HG02884 (cell line): ENCODE measurements around the gene FAM3B.

ENCODE experiments used
- ATAC-seq: cut with Tn5 transposase; IDR thresholded peaks from one replicate; pipeline ENCODE4 v1.9.1; 2021; ENCODE audit warnings: mild to moderate bottlenecking, moderate library complexity; ENCODE audit not compliant: unreplicated experiment

Gene FAM3B

GRCh38 chr21:41390043-41390639 is 73.5 kb downstream of the FAM3B start:
- no peak for ATAC-seq

DNA sequence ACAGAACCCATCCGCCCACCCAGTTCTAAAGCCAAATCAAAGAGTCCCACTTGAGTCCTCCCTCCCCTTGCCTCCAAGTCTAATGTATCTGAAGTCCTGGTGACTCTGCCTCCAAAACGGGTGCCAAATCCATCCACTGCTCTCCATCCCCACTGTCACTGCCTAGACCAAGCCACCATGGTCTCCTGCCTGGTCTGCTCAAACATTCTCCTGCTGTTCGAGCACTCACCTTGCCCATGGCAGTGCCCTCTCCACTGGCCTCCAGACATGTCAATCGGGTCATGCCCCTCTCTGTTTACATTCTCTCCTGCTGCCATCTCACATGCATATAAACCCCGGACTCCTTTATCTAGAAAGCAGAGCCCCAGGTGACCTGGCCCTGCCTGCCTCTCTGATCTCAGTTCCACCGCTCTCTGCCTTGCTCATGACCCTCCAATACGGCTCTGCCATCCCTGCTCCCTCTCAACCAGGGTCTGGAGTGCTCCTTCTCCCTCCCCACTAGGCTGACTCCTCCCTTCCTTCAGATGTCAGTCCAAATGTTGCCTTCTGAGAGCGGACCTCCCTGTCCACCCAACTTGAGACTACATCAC is 77.4 kb downstream of the FAM3B start:
- ATAC-seq = no peak

- no peak for ATAC-seq
These were observed 80.0 kb downstream of the FAM3B start for GRCh38 chr21:41396558-41397075.

- ATAC-seq = no peak
These were observed 80.9 kb downstream of the FAM3B start for GRCh38 chr21:41397471-41397891.

DNA sequence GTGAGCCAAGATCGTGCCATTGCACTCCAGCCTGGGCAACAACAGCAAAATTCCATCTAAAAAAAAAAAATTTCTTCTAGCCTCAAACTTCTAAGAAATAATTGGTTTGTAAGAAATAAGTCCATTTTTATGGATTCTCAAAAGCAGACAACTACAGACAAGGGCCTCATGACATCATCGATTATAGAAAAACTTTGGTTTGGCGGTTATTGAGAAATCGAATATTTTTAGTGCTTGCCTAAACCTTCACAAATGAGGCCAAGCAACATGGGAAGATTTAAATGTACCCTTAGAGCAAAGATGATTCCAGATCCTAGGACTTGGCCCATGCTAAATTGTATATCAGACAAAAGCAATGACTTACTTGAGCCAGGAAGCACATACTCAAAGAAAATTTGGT is 81.7 kb downstream of the FAM3B start:
- ATAC-seq = no peak

DNA sequence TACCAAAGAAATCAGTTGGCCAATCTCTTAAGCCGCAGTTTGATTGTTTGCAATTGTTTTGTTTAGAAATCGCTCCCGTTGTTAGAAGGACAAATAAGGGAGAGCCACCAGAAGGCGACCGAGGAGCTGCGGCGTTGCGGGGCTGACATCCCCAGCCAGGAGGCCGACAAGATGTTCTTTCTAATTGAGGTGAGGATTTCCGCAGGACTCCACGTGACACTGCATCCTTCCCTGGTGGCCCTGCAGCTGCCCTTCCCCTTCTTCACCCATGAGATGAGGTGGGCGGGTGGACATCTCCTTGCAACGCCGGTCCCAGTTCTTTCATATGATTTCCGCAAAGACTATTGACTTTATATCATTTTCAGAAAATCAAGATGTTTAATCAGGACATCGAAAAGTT is 82.2 kb downstream of the FAM3B start:
- no peak for ATAC-seq

GRCh38 chr21:41399246-41399800 is 82.7 kb downstream of the FAM3B start:
- ATAC-seq = no peak

- no peak for ATAC-seq
These were observed 85.6 kb downstream of the FAM3B start for GRCh38 chr21:41402231-41402630.

GRCh38 chr21:41402796-41403195 is 86.2 kb downstream of the FAM3B start:
- ATAC-seq = no peak

DNA sequence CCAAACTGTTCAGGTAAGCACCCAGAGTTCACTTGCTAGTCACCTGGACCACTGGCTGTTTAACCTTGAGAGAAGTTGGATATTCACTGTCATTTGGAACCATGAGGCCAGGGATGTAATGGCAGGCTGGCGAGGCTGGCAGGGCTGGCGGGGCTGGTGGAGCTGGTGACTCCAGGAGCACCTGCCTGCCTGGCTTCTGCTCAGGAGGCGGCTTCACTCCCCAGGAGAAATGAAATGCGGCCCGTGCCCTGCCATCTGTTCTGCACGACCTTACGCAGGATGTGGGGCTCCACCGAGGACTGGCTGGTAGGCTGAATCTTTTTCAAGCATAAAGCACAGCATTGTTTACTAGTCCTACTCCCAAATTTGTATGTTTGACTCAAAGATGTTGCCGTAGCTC is 86.7 kb downstream of the FAM3B start:
- no peak for ATAC-seq

DNA sequence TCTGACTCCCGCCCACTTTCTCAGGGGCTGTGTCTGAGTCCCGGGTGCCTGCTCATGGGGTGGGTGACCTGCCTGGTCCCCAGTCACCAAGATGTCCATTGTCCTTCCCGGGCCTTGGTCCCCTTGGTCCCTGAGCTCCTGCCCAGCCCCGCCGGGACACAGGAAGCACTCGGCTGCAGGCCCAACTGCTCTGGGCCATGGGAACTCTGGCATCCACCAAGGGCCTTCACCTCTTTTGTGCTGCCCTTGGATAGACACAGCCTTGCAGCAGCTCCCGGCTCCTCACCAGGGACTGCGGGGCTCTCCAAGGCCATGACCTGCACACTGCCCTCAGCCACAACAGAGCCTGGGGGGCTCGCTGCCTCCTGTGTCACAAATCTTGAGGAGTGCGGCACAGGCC is 87.4 kb downstream of the FAM3B start:
- no peak for ATAC-seq

- no peak for ATAC-seq
These were observed 88.7 kb downstream of the FAM3B start for GRCh38 chr21:41405321-41405720.

- ATAC-seq = no peak
These were observed 89.7 kb downstream of the FAM3B start for GRCh38 chr21:41406340-41406739.
